DLD1 (cell line): ENCODE results near the gene CD28.
"Not testable (repeated sequence)": the region's sequence is repeated elsewhere in the genome, so short reads cannot be mapped to it uniquely, and the experiment has no call there.

Experiments
- in situ Hi-C: cut with HindIII; loops from 2 replicates; pipeline ENCODE4 v1.10.0; 2017; ENCODE audit warnings: low sequenced_read_pairs

The CD28 gene

GRCh38 chr2:203685789-203686420, 20.5 kb upstream of the CD28 start:
- in situ Hi-C loops, result no loop called here

GRCh38 chr2:203687165-203687564, 19.3 kb upstream of the CD28 start:
- in situ Hi-C loops, result no loop called here

DNA sequence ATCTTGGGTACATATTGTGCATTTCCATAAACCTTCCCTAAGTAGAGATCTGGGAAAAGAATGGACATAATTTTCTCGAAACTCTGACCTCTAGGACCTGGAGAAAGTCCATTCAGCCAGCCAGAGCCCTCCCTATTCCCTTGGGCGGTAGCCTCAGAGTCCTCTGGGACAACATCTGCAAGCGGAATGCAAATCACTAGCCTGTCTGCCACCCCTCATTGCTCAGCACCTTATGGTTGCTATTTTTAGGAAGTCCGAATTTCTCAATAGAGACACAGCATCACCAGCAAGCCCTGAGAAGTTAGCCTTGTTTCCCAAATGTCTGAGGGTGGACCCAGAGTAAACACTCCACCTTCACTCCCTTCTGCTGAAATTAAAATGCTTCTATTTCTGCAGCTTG, 17.6 kb upstream of the CD28 start:
- in situ Hi-C loops, result no loop called here

DNA sequence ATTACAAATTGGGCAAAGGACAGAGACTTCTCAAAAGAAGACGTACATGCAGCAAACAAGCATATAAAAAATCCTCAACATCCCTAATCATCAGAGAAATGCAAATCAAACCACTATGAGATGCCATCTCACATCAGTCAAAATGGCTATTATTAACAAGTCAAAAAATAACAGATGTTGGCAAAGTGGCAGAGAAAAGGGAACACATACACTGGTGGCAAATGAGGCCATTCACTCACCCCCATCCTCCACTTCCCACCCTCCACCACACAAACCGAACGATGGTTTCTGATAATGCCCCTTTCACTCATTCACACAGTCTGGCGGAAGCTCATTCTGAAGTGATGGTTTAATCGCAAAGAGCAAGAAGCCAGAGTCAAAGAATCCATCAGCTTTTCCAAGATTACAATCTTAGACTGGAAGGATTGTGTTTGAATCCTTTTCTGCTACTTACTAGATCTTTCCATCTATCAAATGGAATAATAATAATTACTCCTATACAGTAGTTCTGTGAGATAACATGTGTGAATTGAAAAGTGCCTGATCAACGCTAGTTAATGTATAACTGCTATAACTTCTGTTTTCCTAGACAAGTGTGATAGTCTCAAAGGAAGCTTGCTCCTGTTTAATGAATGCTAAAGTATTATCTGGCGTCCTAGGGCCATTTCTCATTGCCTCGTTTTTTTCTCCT, 16.9 kb upstream of the CD28 start:
- in situ Hi-C loops, result no loop called here

GRCh38 chr2:203690117-203690431, 16.4 kb upstream of the CD28 start:
- in situ Hi-C loops, result no loop called here

DNA sequence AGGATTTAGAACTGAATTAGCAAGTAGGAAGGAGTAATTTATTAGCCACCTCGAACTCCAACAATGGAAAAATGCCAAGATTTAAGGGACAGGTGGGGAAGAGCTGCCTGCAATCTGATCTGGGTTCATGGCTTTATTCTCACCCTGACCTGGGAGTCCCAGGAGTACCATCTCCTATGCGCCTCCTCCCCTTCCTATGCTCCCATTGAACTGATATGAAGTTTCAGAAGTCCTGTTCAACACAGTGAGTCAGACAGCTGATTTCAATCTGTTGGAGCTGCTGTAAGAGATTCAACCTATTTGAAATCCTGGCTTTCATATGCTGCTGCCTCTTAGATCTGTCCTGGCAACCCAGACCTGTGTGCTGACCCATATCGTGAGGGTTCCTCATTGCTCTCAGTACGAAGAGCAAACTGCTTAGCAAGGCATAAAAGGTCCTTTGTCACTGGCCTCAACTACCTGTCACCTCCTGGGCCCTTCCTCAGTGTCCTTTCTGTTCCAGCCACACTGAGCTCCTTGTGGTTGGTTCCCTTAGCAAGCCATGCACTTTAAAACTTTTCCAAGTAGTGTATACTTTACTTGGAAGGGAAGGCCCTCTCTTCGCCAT, 15.9 kb upstream of the CD28 start:
- in situ Hi-C loops, result no loop called here

DNA sequence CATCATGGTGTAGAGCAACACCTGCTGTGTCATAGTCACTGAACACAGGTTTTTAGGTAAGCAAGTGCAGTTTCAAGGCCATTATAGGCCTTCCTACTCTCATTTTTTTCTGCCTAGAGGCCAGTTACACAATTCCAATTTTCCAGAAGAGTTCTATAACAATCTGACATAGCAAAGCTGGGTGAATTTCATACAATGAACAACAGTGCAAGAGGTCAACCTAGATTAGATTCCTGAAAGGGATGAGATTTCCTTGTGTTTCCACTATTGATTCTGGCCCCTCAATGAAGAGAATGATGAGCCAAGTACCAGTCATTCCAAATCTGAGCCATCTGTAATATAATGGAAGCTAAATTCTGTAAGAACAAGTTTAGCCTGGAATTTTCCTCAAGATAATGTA, 15.3 kb upstream of the CD28 start:
- in situ Hi-C loops, result no loop called here

- in situ Hi-C loops, result no loop called here
Measured at GRCh38 chr2:203692031-203692710, 14.3 kb upstream of the CD28 start.

DNA sequence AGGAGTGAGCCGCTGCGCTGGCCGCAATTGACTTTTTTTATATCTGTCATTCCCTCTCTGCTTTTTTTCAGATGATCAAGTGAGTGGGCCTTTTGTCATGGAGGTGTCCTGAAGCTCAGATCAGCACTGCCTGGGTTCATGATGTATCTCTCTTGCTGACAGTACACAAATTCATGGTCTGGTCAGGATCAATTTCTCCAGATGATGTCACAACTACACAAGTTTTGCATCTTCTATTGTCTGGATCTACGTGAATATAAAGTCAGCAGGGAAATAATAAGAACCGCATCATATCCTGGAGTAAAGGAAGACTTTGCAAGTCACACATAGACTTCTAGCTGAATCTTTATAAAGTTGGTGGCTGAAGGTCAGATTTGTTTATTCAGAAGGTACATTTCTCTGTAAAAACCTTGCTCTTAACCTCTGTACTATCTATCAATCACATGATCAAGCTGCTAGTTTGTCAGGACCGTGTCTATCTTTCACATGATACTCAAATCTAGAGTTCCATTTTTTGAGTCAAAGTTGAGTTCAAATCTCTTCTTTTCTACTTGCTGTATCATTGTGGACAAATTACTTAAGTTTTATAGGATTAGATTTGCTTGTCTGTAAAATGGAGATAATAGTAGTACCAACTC, 13.1 kb upstream of the CD28 start:
- in situ Hi-C loops, result no loop called here

- in situ Hi-C loops, result no loop called here
Measured at GRCh38 chr2:203694191-203694590, 12.2 kb upstream of the CD28 start.

- in situ Hi-C loops, result no loop called here
Measured at GRCh38 chr2:203697190-203697589, 9.2 kb upstream of the CD28 start.

DNA sequence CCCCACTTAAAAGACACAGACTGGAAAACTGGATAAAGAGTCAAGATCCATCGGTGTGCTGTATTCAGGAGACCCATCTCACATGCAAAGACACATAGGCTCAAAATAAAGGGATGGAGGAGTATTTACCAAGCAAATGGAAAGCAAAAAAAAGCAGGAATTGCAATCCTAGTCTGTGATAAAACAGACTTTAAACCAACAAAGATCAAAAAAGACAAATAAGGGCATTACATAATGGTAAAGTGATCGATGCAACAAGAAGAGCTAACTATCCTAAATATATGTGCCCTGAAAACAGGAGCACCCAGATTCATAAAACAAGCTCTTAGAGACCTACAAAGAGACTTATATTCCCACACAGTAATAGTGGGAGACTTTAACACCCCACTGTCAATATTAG, 8.7 kb upstream of the CD28 start:
- in situ Hi-C loops, result not testable (repeated sequence)

GRCh38 chr2:203698410-203698809, 8.0 kb upstream of the CD28 start:
- in situ Hi-C loops, result not testable (repeated sequence)

- in situ Hi-C loops, result no loop called here
Measured at GRCh38 chr2:203704430-203704829, 2.0 kb upstream of the CD28 start.

GRCh38 chr2:203705178-203705577, 1.3 kb upstream of the CD28 start:
- in situ Hi-C loops, result no loop called here

DNA sequence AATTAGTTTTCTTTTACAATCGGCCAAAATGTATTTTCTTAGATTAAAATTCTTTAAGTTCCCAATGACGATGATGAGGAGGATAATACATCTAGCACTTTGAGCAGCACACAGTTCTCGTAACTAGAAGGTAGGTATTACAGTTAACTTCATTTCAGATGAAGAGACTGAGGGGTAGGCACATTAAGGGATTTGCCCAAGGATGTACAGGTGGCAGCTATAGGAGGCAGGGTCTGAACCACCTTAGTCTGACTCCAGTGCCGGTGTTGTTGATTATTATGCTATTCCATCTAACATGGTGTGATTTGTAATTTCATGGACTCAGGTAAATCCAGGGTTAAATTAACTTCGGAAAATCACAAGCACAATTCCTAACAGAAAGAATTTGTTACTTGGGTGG, 1.1 kb downstream of the CD28 start:
- in situ Hi-C loops, result no loop called here

DNA sequence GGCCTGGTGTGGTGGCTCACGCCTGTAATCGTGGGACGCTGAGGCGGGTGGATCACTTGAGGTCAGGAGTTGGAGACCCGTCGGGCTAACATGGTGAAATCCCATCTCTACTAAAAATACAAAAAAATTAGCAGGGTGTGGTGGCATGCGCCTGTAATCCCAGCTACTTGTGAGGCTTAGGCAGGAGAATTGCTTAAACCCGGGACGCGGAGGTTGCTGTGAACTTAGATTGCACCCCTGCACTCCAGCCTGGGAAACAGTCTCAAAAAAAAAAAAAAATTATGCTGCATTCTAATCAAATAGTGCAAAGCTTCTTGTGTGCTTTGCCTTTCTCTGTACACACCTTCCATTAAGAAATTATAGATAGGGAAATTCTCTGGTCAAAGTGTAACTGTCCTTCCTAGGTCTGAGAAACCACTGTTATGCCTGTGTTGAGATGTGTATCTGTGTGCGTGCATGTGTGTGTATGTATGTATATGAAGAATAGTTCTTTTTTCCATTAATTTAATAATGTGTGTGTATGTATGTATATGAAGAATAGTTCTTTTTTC, 2.5 kb downstream of the CD28 start:
- in situ Hi-C loops, result no loop called here

DNA sequence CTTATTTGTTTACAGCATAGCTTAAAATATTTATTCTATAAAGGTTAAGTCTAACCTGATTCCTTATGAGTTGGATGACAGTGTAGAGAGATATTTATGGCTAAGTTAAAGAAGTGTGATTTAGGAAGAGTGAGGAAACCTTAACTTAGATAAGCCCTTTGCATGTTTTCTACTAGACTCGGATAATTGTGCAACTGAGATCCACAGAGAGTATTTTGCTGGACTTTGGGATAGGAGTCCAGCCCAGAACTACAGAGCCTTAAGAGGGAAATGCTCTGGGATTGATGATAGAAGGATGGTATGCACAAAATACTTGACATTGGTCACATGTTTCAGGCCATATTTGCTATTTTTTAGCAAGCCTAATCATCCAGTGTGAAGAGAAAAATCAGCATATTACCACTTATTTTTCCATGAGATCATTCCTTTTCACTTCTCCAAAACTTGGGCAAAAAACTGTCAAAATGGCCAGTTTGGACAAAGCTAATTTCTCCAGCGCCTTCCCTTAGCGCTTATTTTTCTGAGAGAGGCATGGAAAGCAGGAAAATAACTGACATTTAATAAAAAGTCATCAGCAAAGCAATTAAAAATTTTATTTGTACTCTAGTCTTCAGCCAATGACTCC, 3.1 kb downstream of the CD28 start:
- in situ Hi-C loops, result no loop called here

- in situ Hi-C loops, result no loop called here
Measured at GRCh38 chr2:203710226-203710625, 3.8 kb downstream of the CD28 start.

DNA sequence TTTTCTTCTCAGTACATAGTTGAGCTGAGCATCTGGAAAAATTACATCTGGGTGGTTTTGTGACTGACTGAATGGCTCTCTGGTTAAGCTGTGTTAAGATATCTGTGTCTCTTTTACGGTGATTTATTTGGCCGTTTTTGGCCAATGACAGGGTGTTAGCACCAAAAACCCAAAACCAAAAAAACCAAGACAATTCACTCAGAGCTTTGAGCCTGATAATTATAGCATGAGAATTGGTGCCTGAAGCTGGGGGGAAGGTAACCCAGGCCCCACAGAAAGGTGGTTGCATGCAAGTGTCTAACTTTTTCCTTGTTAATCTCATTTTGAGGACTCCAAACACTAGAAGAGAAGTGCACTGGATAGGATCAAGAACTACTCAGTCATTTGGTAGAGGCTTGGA, 4.5 kb downstream of the CD28 start:
- in situ Hi-C loops, result no loop called here

DNA sequence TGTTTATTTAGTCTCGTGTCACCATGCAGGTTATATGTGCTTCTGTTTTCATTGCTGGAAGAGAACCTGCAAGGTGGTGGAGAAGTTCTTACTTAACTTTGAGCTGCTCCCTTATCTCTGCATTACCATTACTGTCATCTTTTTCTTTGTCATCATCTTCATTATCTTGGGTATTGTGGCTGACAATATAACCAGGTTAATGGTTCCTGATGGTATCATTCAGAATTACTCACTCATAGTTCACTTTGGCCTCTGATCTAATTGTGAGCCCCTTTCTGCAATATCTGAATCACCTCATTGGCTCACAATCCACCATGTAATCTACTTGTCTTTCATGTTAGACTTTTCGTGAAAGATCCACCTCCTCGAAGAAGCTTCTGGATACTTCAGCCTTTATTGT, 5.0 kb downstream of the CD28 start:
- in situ Hi-C loops, result no loop called here
